Measurements from ENCODE around the gene PLPPR3. TPM values are rescaled to one million over a fixed set of nuclear protein-coding genes. Genes with fewer than 3 reads are reported as not detected.

Gene PLPPR3
- total RNA-seq, 1 donor from 2014 or later = not detected

DNA sequence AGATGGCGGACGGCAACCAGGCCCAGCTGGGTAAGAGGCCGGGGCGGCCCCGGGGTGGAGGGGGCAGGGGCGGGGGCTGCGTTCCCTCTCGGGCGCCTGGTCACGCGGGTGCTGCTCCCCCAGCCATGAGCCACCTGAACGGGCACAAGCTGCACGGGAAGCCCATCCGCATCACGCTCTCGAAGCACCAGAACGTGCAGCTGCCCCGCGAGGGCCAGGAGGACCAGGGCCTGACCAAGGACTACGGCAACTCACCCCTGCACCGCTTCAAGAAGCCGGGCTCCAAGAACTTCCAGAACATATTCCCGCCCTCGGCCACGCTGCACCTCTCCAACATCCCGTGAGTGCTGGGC is 13.4 kb downstream of the PLPPR3 start:
- intact Hi-C loops (cut with micrococcal nuclease) = no loop called here

DNA sequence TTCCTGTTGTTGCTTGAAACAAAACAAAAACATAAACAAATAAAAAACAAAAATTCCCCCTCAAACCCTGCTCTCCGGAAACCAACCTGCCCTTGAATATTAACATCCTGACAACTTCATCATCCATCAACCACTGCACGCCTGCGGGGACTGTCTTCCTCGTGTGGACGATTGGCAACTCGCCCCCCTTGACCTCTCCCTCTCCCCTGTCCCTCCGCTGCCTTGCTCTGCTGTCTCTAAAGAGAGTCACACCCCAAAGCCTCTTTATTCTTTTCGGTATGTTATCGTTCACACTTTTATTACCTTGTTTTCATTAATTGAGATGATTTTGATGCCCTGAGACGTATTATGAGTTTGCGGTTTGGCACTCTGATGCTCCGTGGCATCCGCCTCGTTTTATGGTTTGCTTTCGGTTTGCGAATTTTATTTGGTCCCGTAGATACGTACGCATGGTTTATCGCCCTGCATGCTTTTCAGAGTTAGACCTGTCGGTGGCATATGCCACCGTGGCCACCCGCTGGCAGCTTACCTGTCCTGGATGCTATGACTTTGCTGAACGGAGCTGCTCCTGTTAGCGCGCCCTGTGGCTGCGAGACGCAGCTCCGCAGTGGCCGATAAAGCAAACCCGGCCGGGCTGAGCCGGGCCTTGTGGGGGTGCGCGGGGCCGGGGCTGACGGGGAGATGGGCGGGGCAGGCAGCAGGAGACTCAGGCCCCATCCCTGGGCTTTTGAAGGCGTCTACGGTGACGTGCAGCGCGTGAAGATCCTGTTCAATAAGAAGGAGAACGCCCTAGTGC is 13.9 kb downstream of the PLPPR3 start:
- intact Hi-C loops (cut with micrococcal nuclease) = no loop called here

DNA sequence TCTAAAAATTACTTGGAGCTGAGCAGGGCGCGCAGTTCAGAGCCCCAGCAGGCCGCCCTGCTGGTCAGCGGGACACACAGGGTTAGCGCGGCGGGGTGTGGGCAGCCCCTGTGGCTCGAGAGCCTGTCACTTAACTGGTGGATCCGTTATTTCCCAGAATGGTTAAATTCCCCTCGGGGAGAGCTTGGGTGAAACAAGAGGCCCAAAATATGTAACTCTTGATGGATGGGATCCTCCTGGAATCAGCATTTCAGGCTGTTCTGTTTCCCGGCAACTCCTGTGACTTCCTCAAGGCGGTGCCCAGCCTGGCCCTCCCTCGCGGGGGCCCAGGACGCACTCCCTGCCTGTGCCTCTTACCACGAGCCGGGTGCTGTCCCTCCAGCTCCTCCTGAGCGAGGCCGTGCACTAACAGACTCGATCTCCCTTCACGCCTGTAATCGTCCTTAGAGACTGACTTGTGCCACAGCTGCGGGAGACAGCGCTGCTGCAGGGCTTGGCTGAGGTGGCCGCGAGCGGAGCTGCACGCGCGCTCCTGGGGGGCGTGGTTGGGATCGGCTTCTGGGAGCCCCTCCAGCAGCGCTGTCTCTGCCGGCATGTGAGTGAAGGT is 14.8 kb downstream of the PLPPR3 start:
- intact Hi-C loops (cut with micrococcal nuclease) = no loop called here

DNA sequence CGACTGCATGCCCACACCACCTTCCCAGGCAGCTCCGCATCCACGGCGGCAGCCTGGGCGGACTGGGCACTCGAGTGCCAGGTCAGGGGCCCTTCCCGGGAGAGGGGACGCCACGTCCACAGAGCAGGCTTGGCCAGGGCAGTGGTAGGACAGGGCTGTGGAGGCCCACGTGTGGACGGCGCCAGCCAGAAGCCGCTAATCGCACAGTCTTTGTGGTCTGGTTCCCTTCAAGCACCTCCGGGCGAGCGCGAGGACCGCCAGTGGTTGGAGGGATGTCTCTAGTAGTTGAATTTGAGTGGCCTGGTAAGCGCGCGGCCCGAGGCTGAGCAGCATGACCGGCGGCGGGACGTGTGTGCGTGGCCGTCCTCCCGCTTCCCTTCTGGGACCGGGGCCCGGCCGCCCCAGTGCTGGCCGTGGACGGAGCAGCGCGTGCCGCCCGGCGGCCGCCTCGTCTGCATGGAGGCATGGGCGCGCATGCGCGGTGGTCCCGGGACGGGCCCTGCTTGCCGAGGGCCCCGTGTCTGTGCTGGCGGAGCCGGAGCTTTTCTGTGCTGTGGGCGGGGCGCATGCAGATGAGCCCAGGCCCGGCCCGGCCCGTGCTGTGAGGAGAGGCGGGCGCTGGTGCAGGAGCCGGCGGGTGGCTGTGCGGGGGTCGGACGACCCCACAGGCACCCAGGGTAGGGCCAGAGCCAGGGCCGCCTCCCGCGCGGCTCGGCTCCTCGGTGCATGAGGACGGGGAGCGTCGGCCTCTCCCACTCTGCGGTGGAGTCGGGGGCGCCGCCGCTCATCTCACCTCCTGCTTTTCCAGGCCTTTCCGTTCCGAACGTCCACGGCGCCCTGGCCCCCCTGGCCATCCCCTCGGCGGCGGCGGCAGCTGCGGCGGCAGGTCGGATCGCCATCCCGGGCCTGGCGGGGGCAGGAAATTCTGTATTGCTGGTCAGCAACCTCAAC is 15.9 kb downstream of the PLPPR3 start:
- intact Hi-C loops (cut with micrococcal nuclease) = no loop called here

DNA sequence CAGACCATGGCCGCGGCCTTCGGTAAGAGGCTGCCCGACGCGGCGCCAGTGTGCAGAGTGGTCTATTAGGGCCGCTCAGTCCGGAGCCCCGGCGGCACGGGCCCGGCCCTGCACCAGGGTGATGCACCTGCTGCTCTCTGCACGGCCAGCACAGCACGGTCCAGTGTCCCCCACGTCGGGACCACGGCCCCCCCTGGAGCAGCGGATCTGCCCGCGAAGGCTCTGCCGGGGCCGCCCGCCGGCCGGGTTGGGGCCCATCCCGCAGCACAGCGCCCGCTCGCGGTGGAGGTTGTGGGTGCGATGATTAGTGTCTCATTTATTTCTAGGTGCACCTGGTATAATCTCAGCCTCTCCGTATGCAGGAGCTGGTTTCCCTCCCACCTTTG is 16.6 kb downstream of the PLPPR3 start:
- intact Hi-C loops (cut with micrococcal nuclease) = no loop called here

DNA sequence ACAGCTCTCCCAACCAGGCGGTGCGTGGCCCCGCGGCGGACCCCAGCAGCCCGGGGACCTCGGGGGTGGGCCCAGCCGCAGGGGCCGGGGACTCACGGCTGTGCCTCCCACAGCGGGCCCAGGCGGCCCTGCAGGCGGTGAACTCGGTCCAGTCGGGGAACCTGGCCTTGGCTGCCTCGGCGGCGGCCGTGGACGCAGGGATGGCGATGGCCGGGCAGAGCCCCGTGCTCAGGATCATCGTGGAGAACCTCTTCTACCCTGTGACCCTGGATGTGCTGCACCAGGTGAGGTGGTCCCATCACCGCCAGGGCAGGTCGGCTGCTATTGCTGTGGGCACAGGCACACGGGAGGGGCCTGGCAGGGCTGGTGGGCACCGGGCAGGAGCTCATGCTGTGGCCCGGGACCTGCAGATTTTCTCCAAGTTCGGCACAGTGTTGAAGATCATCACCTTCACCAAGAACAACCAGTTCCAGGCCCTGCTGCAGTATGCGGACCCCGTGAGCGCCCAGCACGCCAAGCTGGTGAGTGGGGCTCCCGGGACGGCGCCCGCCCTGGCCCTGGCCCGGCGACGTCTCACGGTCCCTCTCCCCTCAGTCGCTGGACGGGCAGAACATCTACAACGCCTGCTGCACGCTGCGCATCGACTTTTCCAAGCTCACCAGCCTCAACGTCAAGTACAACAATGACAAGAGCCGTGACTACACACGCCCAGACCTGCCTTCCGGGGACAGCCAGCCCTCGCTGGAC is 17.2 kb downstream of the PLPPR3 start:
- intact Hi-C loops (cut with micrococcal nuclease) = no loop called here

GRCh38 chr19:803686-804418 is 17.9 kb downstream of the PLPPR3 start:
- intact Hi-C loops (cut with micrococcal nuclease) = no loop called here

DNA sequence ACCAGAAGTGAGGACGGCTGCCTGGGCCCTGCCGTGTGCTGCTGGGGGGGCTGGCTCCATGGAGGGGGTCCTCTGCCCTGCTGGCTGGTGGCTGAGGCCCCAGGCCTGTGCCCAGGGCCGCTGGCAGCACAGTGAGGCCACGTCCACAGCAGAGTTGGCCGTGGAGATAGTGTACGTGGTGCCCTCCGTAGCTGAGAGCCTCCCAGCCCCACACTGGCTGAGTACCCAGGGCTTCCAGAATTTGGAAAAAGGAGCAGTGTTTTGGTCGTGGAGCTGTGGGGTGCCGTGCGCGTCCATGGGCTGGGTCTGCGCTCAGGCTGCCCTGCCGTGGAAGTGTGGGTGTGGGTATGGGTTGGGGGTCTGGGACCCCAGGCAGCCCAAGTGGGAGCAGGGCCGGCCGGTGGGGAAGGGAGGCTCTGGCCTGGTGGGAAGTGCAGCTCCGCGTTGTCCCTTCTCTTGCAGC is 18.6 kb downstream of the PLPPR3 start:
- intact Hi-C loops (cut with micrococcal nuclease) = no loop called here

DNA sequence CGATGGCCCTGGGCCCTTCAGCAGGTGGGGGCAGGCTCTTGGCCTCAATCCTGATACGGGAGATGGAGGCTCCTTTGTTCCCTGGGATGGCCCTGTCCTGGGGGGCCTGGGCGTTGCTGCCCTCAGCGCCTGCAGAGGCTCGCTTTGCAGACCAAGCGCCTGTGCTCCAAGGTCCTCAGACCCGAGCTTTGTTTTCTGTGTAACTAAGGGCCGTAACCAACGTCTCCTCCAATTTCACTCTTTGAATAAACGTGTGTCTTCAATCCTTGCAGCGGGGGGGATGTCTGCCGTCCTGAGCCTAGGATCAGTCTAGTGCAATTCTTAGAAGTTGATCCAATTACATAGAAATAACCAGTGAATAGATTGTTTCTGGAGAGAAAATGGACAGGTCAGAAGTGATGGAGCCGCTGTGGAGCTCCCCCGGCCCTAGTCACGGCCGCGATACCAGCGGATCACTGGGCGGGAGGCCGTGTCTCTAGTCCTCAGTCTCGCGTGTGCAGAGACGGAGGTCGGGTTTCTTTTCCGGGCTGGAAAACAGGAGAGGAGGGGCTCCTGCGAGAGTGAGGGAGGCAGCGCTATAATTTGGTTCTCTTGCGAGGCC is 19.2 kb downstream of the PLPPR3 start:
- intact Hi-C loops (cut with micrococcal nuclease) = no loop called here

DNA sequence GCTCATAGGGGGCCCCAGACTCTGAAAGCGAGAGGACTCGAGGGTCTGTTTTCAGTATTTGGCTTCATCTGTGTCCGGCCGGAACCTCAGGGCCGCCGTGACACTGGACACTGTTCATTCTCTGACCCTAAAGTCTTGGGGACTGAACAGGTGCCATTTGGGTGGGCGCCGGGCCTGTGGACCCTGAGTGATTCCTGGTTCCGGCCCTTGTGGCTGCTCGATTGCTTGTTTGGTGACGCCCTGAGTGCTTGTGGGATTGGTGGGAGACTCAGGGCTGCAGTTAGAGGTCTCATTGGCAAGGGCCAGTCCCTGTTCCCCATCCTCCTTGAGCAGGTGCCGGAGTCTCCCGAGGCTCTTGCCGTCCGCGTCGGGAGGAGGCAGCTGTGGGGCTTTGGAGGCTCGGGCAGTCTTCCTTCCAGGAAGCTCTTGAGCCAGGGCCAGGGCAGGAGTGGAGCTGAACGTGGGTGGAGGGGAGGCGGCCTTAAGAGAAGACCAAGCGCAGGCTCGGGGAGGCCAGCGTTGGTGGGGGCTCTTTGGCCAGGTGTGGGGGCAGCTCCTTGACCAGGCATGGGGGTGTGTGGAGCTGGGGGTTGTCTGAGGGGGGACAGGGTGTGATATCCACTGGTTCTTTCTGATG is 19.8 kb downstream of the PLPPR3 start:
- intact Hi-C loops (cut with micrococcal nuclease) = no loop called here

DNA sequence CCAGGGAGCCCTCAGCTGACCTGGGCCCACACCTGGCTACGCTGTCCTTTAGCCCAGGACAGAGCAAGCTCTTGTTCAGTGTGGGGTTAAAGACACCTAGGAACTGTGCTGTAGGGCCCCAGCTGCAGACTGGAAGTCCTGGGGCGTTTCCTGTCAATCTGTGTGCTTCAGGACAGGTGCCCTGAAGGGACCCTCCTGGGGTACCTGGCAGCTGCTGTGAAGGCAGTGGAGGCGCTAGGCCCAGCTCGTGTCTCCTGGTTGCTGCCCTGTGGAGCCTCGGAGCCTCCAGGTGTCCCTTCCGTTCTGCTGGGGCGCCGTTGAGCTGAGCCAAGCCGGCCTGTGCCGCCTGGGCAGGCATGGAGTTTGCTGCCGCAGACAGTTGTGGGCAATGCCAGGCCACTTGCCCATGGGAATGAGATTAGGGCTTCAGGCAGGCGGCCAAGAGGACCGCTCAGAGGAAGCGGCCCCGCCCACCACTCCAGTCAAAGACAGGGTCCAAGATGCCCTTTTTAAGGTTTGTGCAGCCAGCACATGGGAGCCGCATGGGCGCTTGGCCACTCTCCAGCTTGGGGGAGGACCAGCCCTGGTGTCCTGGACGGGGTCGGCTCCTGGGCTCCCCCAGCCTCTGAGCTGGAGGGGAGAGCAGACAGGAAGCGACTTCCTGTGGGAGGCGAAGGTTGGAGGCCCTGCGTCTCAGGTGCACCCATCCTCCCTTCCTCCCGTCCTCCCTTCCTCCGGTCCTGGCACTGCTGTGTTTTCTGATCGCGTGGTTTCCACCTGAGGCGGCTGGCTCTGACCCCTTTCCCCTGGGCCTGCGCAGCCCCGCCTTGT is 20.5 kb downstream of the PLPPR3 start:
- intact Hi-C loops (cut with micrococcal nuclease) = no loop called here

DNA sequence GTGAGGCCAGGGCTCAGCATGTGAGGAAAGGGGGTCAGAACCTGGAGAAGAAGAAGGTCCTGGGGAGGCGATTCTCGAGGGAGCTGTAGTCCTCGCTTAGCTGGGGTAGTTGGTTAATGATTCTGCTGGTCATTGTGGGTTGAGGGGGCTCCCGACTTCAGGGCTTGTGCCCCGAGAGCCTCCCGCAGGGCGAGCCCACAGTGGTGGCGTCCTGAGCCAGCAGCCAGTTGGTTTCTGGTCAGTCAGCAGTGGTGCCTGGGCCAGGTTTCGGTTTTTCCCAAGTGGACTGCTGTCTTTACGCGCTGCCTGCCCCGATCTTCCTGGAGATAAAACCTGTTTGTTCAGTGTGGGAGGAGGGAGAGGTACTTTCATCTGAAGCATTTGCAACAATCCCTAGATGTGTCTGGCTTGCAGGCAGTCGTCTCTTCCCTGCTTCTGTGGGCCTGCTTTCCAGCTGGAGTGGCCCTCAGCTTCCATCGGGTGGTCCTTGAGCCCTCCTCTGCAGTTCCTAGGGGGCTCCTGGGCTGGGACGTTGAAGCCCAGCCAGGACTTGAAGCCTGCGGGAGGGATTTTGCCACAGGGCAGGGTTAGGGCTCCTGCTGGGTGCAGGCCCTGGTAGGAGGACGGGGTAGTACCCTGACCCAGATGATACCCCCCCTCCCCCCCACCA is 21.3 kb downstream of the PLPPR3 start:
- intact Hi-C loops (cut with micrococcal nuclease) = no loop called here

- intact Hi-C loops (cut with micrococcal nuclease) = loop anchor here (5.0 kb wide), 2 partner anchors 108 to 1298 kb away; partner anchors contain the start of genes IZUMO4 and MOB3A
Measured at GRCh38 chr19:799076-799881, 22.5 kb downstream of the PLPPR3 start.

- intact Hi-C loops (cut with micrococcal nuclease) = loop anchor here (5.0 kb wide), 2 partner anchors 109 to 1299 kb away; partner anchors contain the start of genes IZUMO4 and MOB3A
Measured at GRCh38 chr19:798415-799075, 23.2 kb downstream of the PLPPR3 start.

- intact Hi-C loops (cut with micrococcal nuclease) = loop anchor here (1.0 to 5.0 kb wide), 13 partner anchors 65 to 1300 kb away; partner anchors contain the start of genes BSG, CIRBP, IZUMO4 and MOB3A
Measured at GRCh38 chr19:797528-798414, 24.0 kb downstream of the PLPPR3 start.

All from T-helper 1 cell treated with Interleukin-12 subunit alpha and Interleukin-12 subunit beta and Interleukin-4 antibody, amounts not matched to agents 30 ng/mL and 1 ng/mL, for 36 hours (primary cell).